Retina (tissue), 1 donor: ENCODE measurements around the gene OR2F1.

Experiments
- DNase-seq: peaks from one replicate; pipeline ENCODE4 v3.0.0-alpha.2; 2016

Gene OR2F1

GRCh38 chr7:143954544-143954943 lies at the start of gene OR2F1:
OR2F1 (plus strand) TSS chr7:143954844; CDS start chr7:143959971, 5,127 bp downstream.
- no peak for DNase-seq

- DNase-seq, result no peak
Observed at GRCh38 chr7:143905509-143905908, 49.1 kb upstream of the OR2F1 start.

- DNase-seq, result no peak
Observed at GRCh38 chr7:143906151-143906550, 48.5 kb upstream of the OR2F1 start.

- no peak for DNase-seq
Observed at GRCh38 chr7:143906895-143907294, 47.7 kb upstream of the OR2F1 start.

- DNase-seq, result no peak
Observed at GRCh38 chr7:143908120-143908519, 46.5 kb upstream of the OR2F1 start.

- DNase-seq, result no peak
Observed at GRCh38 chr7:143909863-143910262, 44.8 kb upstream of the OR2F1 start.

- DNase-seq, result no peak
Observed at GRCh38 chr7:143910473-143911248, 44.0 kb upstream of the OR2F1 start.

GRCh38 chr7:143913945-143914615 lies 40.6 kb upstream of the OR2F1 start:
- no peak for DNase-seq

GRCh38 chr7:143914938-143915652 lies 39.5 kb upstream of the OR2F1 start:
- no peak for DNase-seq

- no peak for DNase-seq
Observed at GRCh38 chr7:143924851-143925250, 29.8 kb upstream of the OR2F1 start.

- no peak for DNase-seq
Observed at GRCh38 chr7:143929224-143929920, 25.3 kb upstream of the OR2F1 start.

GRCh38 chr7:143931739-143932138 lies 22.9 kb upstream of the OR2F1 start:
- no peak for DNase-seq

GRCh38 chr7:143934526-143935325 lies 19.9 kb upstream of the OR2F1 start, which contains the start of gene OR2F2:
OR2F2 (plus strand) TSS chr7:143935233; CDS start chr7:143935233, 0 bp downstream.
- no peak for DNase-seq

- no peak for DNase-seq
Observed at GRCh38 chr7:143936087-143937009, 18.3 kb upstream of the OR2F1 start.

- DNase-seq, result no peak
Observed at GRCh38 chr7:143938379-143939243, 16.0 kb upstream of the OR2F1 start.

- no peak for DNase-seq
Observed at GRCh38 chr7:143945423-143945822, 9.2 kb upstream of the OR2F1 start.

GRCh38 chr7:143947111-143947510 lies 7.5 kb upstream of the OR2F1 start:
- no peak for DNase-seq

GRCh38 chr7:143948733-143949132 lies 5.9 kb upstream of the OR2F1 start:
- no peak for DNase-seq

GRCh38 chr7:143953421-143953820 lies 1.2 kb upstream of the OR2F1 start:
- no peak for DNase-seq

- no peak for DNase-seq
Observed at GRCh38 chr7:143954135-143954534, 509 bp upstream of the OR2F1 start.
